ENCODE measurements around the gene LPP. TPM values are rescaled to one million over a fixed set of nuclear protein-coding genes. Genes with fewer than 3 reads are reported as not detected.

The LPP gene
- total RNA-seq, 2 donors from 2014 or later = 1,601 to 1,705 TPM

- intact Hi-C loops (cut with DNase I) = no loop called here
- DNase-seq (ENCODE audit: low spot score) = no peak
Measured at GRCh38 chr3:188274249-188274915, 120.4 kb downstream of the LPP start.

GRCh38 chr3:188276375-188276774 lies 122.4 kb downstream of the LPP start:
- DNase-seq (ENCODE audit: low spot score) = no peak
- intact Hi-C loops (cut with DNase I) = no loop called here

- intact Hi-C loops (cut with DNase I) = no loop called here
- no peak for DNase-seq (ENCODE audit: low spot score)
Measured at GRCh38 chr3:188278717-188279324, 124.9 kb downstream of the LPP start.

GRCh38 chr3:188279502-188280335 lies 125.8 kb downstream of the LPP start:
- intact Hi-C loops (cut with DNase I) = loop anchor here in 1 of 2 donors (10.0 kb wide), 1 partner anchor 665 kb away; no protein-coding TSS in a partner anchor
- DNase-seq (ENCODE audit: low spot score) = no peak

- intact Hi-C loops (cut with DNase I) = loop anchor here in 1 of 2 donors (10.0 kb wide), 1 partner anchor 664 kb away; no protein-coding TSS in a partner anchor
- no peak for DNase-seq (ENCODE audit: low spot score)
Measured at GRCh38 chr3:188280627-188281026, 126.7 kb downstream of the LPP start.

- DNase-seq (ENCODE audit: low spot score) = no peak
- intact Hi-C loops (cut with DNase I) = loop anchor here in 1 of 2 donors (10.0 kb wide), 1 partner anchor 662 kb away; no protein-coding TSS in a partner anchor
Measured at GRCh38 chr3:188282871-188283270, 128.9 kb downstream of the LPP start.

GRCh38 chr3:188283347-188283746 lies 129.4 kb downstream of the LPP start:
- intact Hi-C loops (cut with DNase I) = loop anchor here in 1 of 2 donors (10.0 kb wide), 1 partner anchor 661 kb away; no protein-coding TSS in a partner anchor
- DNase-seq (ENCODE audit: low spot score) = no peak

GRCh38 chr3:188284455-188285212 lies 130.7 kb downstream of the LPP start:
- DNase-seq (ENCODE audit: low spot score) = no peak
- intact Hi-C loops (cut with DNase I) = loop anchor here (1.0 to 10.0 kb wide), 2 partner anchors 15 to 660 kb away; no protein-coding TSS in a partner anchor

- no peak for DNase-seq (ENCODE audit: low spot score)
- intact Hi-C loops (cut with DNase I) = loop anchor here in 1 of 2 donors (10.0 kb wide), 1 partner anchor 659 kb away; no protein-coding TSS in a partner anchor
Measured at GRCh38 chr3:188286087-188286513, 132.1 kb downstream of the LPP start.

- no peak for DNase-seq (ENCODE audit: low spot score)
- intact Hi-C loops (cut with DNase I) = loop anchor here in 1 of 2 donors (10.0 kb wide), 1 partner anchor 657 kb away; no protein-coding TSS in a partner anchor
Measured at GRCh38 chr3:188287339-188287738, 133.4 kb downstream of the LPP start.

- intact Hi-C loops (cut with DNase I) = loop anchor here in 1 of 2 donors (10.0 kb wide), 1 partner anchor 657 kb away; no protein-coding TSS in a partner anchor
- DNase-seq (ENCODE audit: low spot score) = no peak
Measured at GRCh38 chr3:188287762-188288505, 134.0 kb downstream of the LPP start.

- no peak for DNase-seq (ENCODE audit: low spot score)
- intact Hi-C loops (cut with DNase I) = no loop called here
Measured at GRCh38 chr3:188292251-188292650, 138.3 kb downstream of the LPP start.

GRCh38 chr3:188292827-188293226 lies 138.9 kb downstream of the LPP start:
- DNase-seq (ENCODE audit: low spot score) = no peak
- intact Hi-C loops (cut with DNase I) = no loop called here

GRCh38 chr3:188294113-188294512 lies 140.2 kb downstream of the LPP start:
- intact Hi-C loops (cut with DNase I) = no loop called here
- DNase-seq (ENCODE audit: low spot score) = no peak

GRCh38 chr3:188294823-188295487 lies 141.0 kb downstream of the LPP start:
- intact Hi-C loops (cut with DNase I) = no loop called here
- no peak for DNase-seq (ENCODE audit: low spot score)

GRCh38 chr3:188295876-188296275 lies 141.9 kb downstream of the LPP start:
- intact Hi-C loops (cut with DNase I) = no loop called here
- DNase-seq (ENCODE audit: low spot score) = no peak

- no peak for DNase-seq (ENCODE audit: low spot score)
- intact Hi-C loops (cut with DNase I) = no loop called here
Measured at GRCh38 chr3:188296761-188297612, 143.0 kb downstream of the LPP start.

All from posterior vena cava (tissue), 2 donors.